ENCODE data around the gene AGPAT3.

- TF ChIP-seq EZH2phosphoT487 (IDR thresholded peaks at IDR 0.05), result no peak
- TF ChIP-seq CTCF (IDR thresholded peaks at IDR 0.05), result no peak
- TF ChIP-seq EZH2 (IDR thresholded peaks at IDR 0.05), result no peak
Observed at GRCh38 chr21:43817157-43818086, 47.6 kb upstream of the AGPAT3 start.
